Gastrocnemius medialis (tissue), 4 donors: ENCODE results near the gene LRRTM1. TPM values are rescaled to one million over a fixed set of nuclear protein-coding genes. Genes with fewer than 3 reads are reported as not detected.

Source experiments
- ATAC-seq, 2 donors: fragments of 150-250 bp; one replicate each; pipeline ENCODE4 v1.9.1; 2016
- DNase-seq, 2 donors: peaks; one replicate each; pipeline ENCODE4 v3.0.0-alpha.2; 2019
- H3K27ac ChIP-seq, 4 donors: fragments of 200-600 bp; sonication (generic); 1 replicate in 1 of 4; 2 replicates in 3 of 4; pipeline ENCODE4 v1.5.1; 2016 to 2018; ENCODE audit warnings: mild to moderate bottlenecking in 2 of 4, moderate library complexity in 1 of 4
- H3K27me3 ChIP-seq, 3 donors: fragments of 200-600 bp; sonication (generic) in 2 of 3; 1 replicate in 1 of 3; 2 replicates in 2 of 3; pipeline versions ENCODE4 v1.5.1 to v1.6.0; 2016 to 2019; ENCODE audit warnings: mild to moderate bottlenecking in 1 of 3, moderate library complexity in 1 of 3
- H3K36me3 ChIP-seq, 2 donors: fragments of 200-600 bp; sonication (generic) in 1 of 2; one replicate each; pipeline ENCODE4 v1.5.1; 2017 to 2018
- H3K4me1 ChIP-seq, 2 donors: fragments of 200-600 bp; sonication (generic) in 1 of 2; one replicate each; pipeline ENCODE4 v1.5.1; 2016 to 2017; ENCODE audit warnings: mild to moderate bottlenecking in 2 of 2
- H3K4me3 ChIP-seq, 4 donors: fragments of 200-600 bp; sonication (generic) in 3 of 4; 1 replicate in 1 of 4; 2 replicates in 3 of 4; pipeline ENCODE4 v1.5.1; 2016 to 2019; ENCODE audit warnings: mild to moderate bottlenecking in 2 of 4
- H3K9me3 ChIP-seq, 3 donors: fragments of 200-600 bp; sonication (generic) in 2 of 3; 1 replicate in 1 of 3; 2 replicates in 2 of 3; pipeline ENCODE4 v1.5.1; 2016 to 2019
- CTCF ChIP-seq, 5 experiments: fragments of 450-650 bp in 3 of 5; fragments of 200-600 bp in 2 of 5; sonication (generic) in 2 of 5; IDR thresholded peaks in 4 of 5; conservative IDR thresholded peaks in 1 of 5; 1 replicate in 4 of 5; 2 replicates in 1 of 5; pipeline ENCODE4 v1.5.1; 2016 to 2019; ENCODE audit warnings: antibody characterized with exemption in 5 of 5, mild to moderate bottlenecking in 3 of 5, moderate library complexity in 3 of 5
- POLR2A ChIP-seq, 2 donors: fragments of 450-650 bp; IDR thresholded peaks; one replicate each; pipeline ENCODE4 v1.6.1; 2017; ENCODE audit warnings: antibody characterized with exemption in 2 of 2, mild to moderate bottlenecking in 2 of 2, moderate library complexity in 2 of 2
- in situ Hi-C, 4 donors: fragments of 200-750 bp; cut with MboI; loops; one replicate each; pipeline versions ENCODE4 v1.15.0 to v1.8.0; 2017; ENCODE audit warnings: low sequenced_read_pairs in 4 of 4
- intact Hi-C: fragments of 100-400 bp; cut with DNase I; formaldehyde crosslinking; loops from one replicate; pipeline ENCODE4 v1.15.1; 2023; ENCODE audit warnings: low total_unique reads
- total RNA-seq, 4 donors: library from RNA; depleted of rRNA; stranded (reverse); fragments of >200 nt; gene quantifications; one replicate each; pipeline versions ENCODE4 v1.1.0 to v1.2.3, GENCODE V29; 2016

LRRTM1 gene
- total RNA-seq, 4 donors from 2014 or later: not detected

- intact Hi-C loops: no loop called here
Observed at GRCh38 chr2:80255918-80256781, 48.4 kb downstream of the LRRTM1 start.

GRCh38 chr2:80252294-80252986 lies 52.1 kb downstream of the LRRTM1 start:
- Histone ChIP-seq H3K27ac (no peak overlapping the region), H3K9me3 (no peaks in the 10 kb centered on the region), H3K4me1 (peaks cover 0 to 6% of the 10 kb centered on the region in 2 donors), H3K27me3 (no peaks in the 10 kb centered on the region), H3K36me3 (no peaks in the 10 kb centered on the region), H3K4me3 (no peak overlapping the region)
- TF ChIP-seq POLR2A (IDR thresholded peaks at IDR 0.05) (no peak), CTCF (IDR thresholded peaks at IDR 0.05 in 4 of 5, conservative IDR thresholded peaks at IDR 0.05 in 1 of 5) (no peak)
- peak; percentile 73 to 79 for ATAC-seq
- intact Hi-C loops (no loop called here), in situ Hi-C loops (no loop called here)
- DNase-seq: no peak

More at GRCh38 chr2:80255918-80256781, 48.4 kb downstream of the LRRTM1 start:
- ATAC-seq (no peak), DNase-seq (no peak)
- TF ChIP-seq CTCF (IDR thresholded peaks at IDR 0.05 in 4 of 5, conservative IDR thresholded peaks at IDR 0.05 in 1 of 5): no peak
- H3K4me1 ChIP-seq: peaks cover 0 to 6% of the 10 kb centered on the region in 2 donors
- no peaks in the 10 kb centered on the region for H3K36me3 ChIP-seq
- no peaks in the 10 kb centered on the region for H3K27me3 ChIP-seq
- in situ Hi-C loops: no loop called here
- H3K9me3 ChIP-seq: no peaks in the 10 kb centered on the region
- H3K27ac ChIP-seq: no peak overlapping the region
- no peak overlapping the region for H3K4me3 ChIP-seq
